Measurements from ENCODE around the gene CASZ1. TPM values are rescaled to one million over a fixed set of nuclear protein-coding genes. Genes with fewer than 3 reads are reported as not detected.

The CASZ1 gene
- total and polyA plus RNA-seq, 2 donors (not counting 1 experiment from before 2014, with no cell fraction given): 0.34 to 0.50 TPM

- Histone ChIP-seq H3K36me3 (ENCODE audit: control insufficient read depth, insufficient read depth, low read length) (no peaks in the 10 kb centered on the region), H4K20me1 (ENCODE audit: control insufficient read depth, extremely low read depth, insufficient read depth, low read length) (no peaks in the 10 kb centered on the region), H3K9ac (ENCODE audit: insufficient read depth, low read length) (no peak overlapping the region), H3K4me3 (replicated peaks in 1 of 4; ENCODE audit: control extremely low read depth in 1 of 4, insufficient read depth in 1 of 4, low read depth in 3 of 4, low read length in 4 of 4) (no peak overlapping the region), H3K27me3 (ENCODE audit: control insufficient read depth, insufficient read depth, low read length) (no peaks in the 10 kb centered on the region), H3K27ac (ENCODE audit: insufficient read depth, low read length) (no peak overlapping the region), H3K9me3 (ENCODE audit: control insufficient read depth, insufficient read depth, low read depth, low read length) (no peaks in the 10 kb centered on the region), H3K79me2 (ENCODE audit: control insufficient read depth, insufficient read depth, low read length) (no peaks in the 10 kb centered on the region), H3K4me1 (ENCODE audit: control insufficient read depth, extremely low read depth, insufficient read depth, low read length) (no peaks in the 10 kb centered on the region), H2AFZ (ENCODE audit: low read length) (no peak overlapping the region), H3K4me2 (ENCODE audit: extremely low read depth, insufficient read depth, low read length) (no peak overlapping the region)
- DNase-seq (ENCODE audit: low read depth in 2 of 2): no peak
- TF ChIP-seq CTCF (conservative IDR thresholded peaks at IDR 0.05 in 1 of 2, IDR thresholded peaks at IDR 0.05 in 1 of 2; ENCODE audit: low read depth in 1 of 2, low read length in 2 of 2) (no peak), EZH2 (IDR thresholded peaks at IDR 0.05; ENCODE audit: low read length, missing control alignments) (no peak)
Observed at GRCh38 chr1:10819198-10819901, 22.9 kb upstream of the CASZ1 start.

DNA sequence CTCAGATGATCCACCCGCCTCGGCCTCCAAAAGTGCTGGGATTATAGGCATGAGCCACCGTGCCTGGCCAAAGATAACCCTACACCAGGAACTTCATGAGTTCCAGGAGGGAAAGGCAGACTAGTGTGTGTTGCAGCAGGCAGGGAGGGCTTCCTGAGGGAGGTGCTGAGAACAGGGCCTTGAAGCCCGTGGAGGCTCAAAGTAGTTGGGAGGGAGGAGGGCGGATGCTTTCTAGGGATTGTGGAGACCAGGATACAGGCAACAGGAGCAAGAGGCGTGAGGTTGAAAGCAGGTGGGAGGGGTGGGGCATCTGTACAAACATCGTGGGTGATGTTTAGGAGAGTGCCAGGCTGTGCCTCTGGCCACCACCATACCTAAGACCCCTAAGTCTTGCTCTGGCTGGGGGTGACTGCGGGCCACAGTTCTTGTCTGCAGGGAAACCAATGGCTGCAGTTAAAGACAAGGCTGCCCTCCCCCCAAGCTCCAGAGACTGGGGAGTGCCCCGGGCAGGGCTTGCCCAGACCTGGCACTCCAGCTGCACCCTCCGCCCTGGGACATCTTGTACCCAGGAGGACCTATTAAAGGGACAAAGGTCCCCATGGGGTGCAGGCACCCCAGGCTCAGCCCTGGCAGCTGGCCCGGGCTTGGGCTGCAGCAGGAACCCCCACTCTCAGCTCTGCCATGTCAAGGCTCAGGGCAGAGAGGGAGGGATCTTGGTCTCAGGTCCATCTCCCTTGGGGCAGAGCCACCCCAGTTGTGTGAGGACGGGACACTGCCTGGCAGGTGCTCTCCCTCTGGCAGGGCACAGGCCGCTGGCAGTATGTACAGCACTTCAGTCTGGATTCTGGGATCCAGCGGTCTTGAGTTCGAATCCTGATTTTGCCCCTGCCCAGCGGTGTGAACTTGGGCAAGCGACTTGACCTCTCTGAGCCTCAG lies 22.1 kb upstream of the CASZ1 start:
- Histone ChIP-seq H3K79me2 (ENCODE audit: control insufficient read depth, insufficient read depth, low read length) (no peaks in the 10 kb centered on the region), H3K4me2 (ENCODE audit: extremely low read depth, insufficient read depth, low read length) (no peak overlapping the region), H3K4me3 (replicated peaks in 1 of 4; ENCODE audit: control extremely low read depth in 1 of 4, insufficient read depth in 1 of 4, low read depth in 3 of 4, low read length in 4 of 4) (no peak overlapping the region), H2AFZ (ENCODE audit: low read length) (no peak overlapping the region), H3K9me3 (ENCODE audit: control insufficient read depth, insufficient read depth, low read depth, low read length) (no peaks in the 10 kb centered on the region), H3K36me3 (ENCODE audit: control insufficient read depth, insufficient read depth, low read length) (no peaks in the 10 kb centered on the region), H3K4me1 (ENCODE audit: control insufficient read depth, extremely low read depth, insufficient read depth, low read length) (no peaks in the 10 kb centered on the region), H3K27ac (ENCODE audit: insufficient read depth, low read length) (no peak overlapping the region), H4K20me1 (ENCODE audit: control insufficient read depth, extremely low read depth, insufficient read depth, low read length) (no peaks in the 10 kb centered on the region), H3K27me3 (ENCODE audit: control insufficient read depth, insufficient read depth, low read length) (no peaks in the 10 kb centered on the region), H3K9ac (ENCODE audit: insufficient read depth, low read length) (no peak overlapping the region)
- TF ChIP-seq EZH2 (IDR thresholded peaks at IDR 0.05; ENCODE audit: low read length, missing control alignments): no peak
- DNase-seq (ENCODE audit: low read depth in 2 of 2): no peak

DNA sequence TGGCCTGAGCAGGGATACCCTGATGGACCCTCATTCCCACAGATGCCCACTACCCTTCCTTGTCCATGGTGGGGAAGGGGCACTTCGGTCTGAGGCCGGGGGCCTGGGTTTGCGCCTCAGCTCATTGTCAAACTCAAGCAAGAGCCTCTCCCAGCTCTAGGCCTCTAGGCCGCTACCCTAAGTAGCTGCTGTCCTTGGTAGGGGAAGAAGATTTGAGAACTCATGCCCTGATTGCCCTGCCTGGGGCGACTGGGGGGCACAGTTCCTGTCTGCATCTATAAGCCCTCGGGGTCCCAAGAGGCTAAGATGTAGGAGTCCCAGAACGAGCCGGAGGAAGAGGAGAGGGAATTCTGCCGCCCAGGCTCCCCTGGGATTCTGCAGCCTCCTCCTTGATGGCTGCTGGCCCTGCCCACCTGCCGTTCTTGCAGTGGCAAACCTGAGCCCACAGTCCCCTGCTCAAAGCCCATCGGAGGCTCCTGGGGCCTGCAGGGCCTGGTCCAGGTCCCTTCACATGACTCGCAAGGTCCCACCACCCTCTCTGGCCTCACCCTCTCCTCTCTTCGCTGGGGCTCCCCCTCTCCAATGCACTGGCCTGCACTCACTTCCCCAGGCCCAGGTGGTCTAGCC lies 20.4 kb upstream of the CASZ1 start:
- Histone ChIP-seq H3K4me3 (replicated peaks in 1 of 4; ENCODE audit: control extremely low read depth in 1 of 4, insufficient read depth in 1 of 4, low read depth in 3 of 4, low read length in 4 of 4) (no peak overlapping the region), H4K20me1 (ENCODE audit: control insufficient read depth, extremely low read depth, insufficient read depth, low read length) (no peaks in the 10 kb centered on the region), H3K36me3 (ENCODE audit: control insufficient read depth, insufficient read depth, low read length) (no peaks in the 10 kb centered on the region), H3K4me2 (ENCODE audit: extremely low read depth, insufficient read depth, low read length) (no peak overlapping the region), H3K4me1 (ENCODE audit: control insufficient read depth, extremely low read depth, insufficient read depth, low read length) (no peaks in the 10 kb centered on the region), H3K27ac (ENCODE audit: insufficient read depth, low read length) (no peak overlapping the region), H2AFZ (ENCODE audit: low read length) (no peak overlapping the region), H3K9ac (ENCODE audit: insufficient read depth, low read length) (no peak overlapping the region), H3K9me3 (ENCODE audit: control insufficient read depth, insufficient read depth, low read depth, low read length) (no peaks in the 10 kb centered on the region), H3K27me3 (ENCODE audit: control insufficient read depth, insufficient read depth, low read length) (no peaks in the 10 kb centered on the region), H3K79me2 (ENCODE audit: control insufficient read depth, insufficient read depth, low read length) (no peaks in the 10 kb centered on the region)
- DNase-seq (ENCODE audit: low read depth in 2 of 2): no peak
- TF ChIP-seq CTCF (conservative IDR thresholded peaks at IDR 0.05 in 1 of 2, IDR thresholded peaks at IDR 0.05 in 1 of 2; ENCODE audit: low read depth in 1 of 2, low read length in 2 of 2) (no peak), EZH2 (IDR thresholded peaks at IDR 0.05; ENCODE audit: low read length, missing control alignments) (no peak)
